ENCODE measurements around the gene SEC14L1. TPM values are rescaled to one million over a fixed set of nuclear protein-coding genes. Genes with fewer than 3 reads are reported as not detected.
A peak's percentile ranks its signal among the peaks of the same experiment; 100 is the strongest.

The SEC14L1 gene
- total and polyA plus RNA-seq, 8 donors, result 3.2 to 106 (median 43.9) TPM

GRCh38 chr17:77173104-77173503 lies 32.3 kb downstream of the SEC14L1 start:
- 82 to 88% (median 87%) methylated on average over 6 of the region's 6 CpGs for WGBS, 5 donors
- peaks cover 9 to 33% (median 18%) of the 10 kb centered on the region in 4 donors for H3K9me3 ChIP-seq
- H3K36me3 ChIP-seq, result peaks cover 6 to 25% (median 17%) of the 10 kb centered on the region in 4 donors
- H3K4me3 ChIP-seq, result no peak overlapping the region
- no peak for DNase-seq
- peaks cover 0 to 47% (median 21%) of the 10 kb centered on the region in 4 donors for H3K4me1 ChIP-seq
- intact Hi-C loops (cut with DNase I; ENCODE audit: low total_unique reads), result no loop called here
- no peak for TF ChIP-seq POLR2AphosphoS5 (IDR thresholded peaks at IDR 0.05)
- no peaks in the 10 kb centered on the region for H3K27me3 ChIP-seq
- peak overlapping the region in 2 of 5 donors; percentile 1 to 20 for H3K27ac ChIP-seq

DNA sequence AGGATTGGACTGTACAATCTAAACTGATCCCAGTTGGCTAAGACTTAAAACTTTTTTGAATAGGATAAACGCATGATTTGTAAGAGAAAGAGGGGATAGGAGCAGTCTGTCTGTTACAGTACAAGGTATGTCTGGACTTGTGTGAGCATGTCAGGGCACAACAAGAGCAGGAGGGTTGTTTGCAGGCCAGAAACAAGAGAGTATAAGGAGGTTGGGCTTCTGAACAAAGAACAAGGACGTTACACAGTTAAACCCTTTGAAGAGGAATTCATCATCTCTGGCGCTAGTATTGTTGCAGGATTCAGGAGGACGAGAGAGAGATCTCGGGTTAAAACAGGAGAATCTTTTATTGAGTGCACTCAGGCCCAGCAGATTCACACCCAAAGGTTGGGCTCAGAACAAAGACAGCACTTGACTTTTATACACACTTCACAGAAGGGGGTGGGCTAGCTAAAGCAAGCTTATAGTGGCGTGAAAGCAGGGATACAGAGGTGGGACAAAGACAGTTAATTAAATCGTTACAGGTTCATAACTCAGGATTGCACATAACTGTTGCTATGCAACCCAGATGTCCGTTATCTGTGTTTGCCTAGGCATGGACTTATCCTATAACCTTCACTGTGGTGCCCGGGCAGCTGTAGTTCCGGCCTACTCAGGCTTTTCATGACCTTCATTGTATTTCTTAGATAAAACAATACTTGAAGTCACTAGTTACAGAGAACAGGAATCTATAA lies 34.3 kb downstream of the SEC14L1 start:
- H3K4me1 ChIP-seq, result peaks cover 0 to 57% (median 26%) of the 10 kb centered on the region in 4 donors
- 45 to 74% (median 68%) methylated on average over 10 of the region's 10 CpGs for WGBS, 5 donors
- intact Hi-C loops (cut with DNase I; ENCODE audit: low total_unique reads), result no loop called here
- peak overlapping the region; percentile 50 to 62 (median 60) for H3K27ac ChIP-seq
- peak; percentile 46 to 57 for DNase-seq
- no peaks in the 10 kb centered on the region for H3K27me3 ChIP-seq
- H3K9me3 ChIP-seq, result peaks cover 9 to 28% (median 17%) of the 10 kb centered on the region in 4 donors
- H3K4me3 ChIP-seq, result no peak overlapping the region
- H3K36me3 ChIP-seq, result peaks cover 6 to 20% (median 17%) of the 10 kb centered on the region in 4 donors
- TF ChIP-seq EP300 (IDR thresholded peaks at IDR 0.05) (no peak), CTCF (IDR thresholded peaks at IDR 0.05) (no peak)

DNA sequence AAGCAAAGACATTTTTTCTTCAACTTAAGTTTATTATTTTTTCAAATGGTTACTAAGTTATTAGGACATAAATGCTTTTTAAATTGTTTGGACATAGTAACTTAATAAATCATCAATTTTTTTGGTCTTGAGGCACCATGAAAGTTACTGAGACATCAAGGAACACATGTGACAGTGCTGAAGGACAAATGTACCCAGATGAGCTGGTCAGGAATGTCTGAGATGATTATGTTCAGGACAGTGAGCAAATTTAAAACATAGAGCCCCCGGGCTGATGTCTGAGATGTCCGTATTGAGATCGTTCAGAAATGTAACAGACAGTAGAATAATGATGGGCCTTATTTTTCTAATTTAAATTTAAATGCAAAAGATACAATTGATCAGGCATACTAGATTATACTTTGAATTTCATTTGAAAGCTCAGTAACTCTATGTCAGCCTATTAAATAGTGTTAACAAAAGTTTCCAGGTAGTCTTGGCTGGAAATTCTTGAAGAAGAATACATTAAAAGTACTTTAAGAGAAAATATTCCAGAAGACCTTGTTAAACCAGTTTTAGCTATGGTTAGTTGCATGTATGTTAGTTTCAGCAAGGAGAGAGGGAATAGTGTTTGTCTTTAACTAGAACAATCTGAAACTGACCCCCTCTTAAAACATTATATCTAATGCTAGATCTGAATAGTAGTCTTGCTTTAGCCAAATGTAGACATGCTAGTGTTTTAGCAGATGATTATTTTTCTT lies 36.4 kb downstream of the SEC14L1 start:
- intact Hi-C loops (cut with DNase I; ENCODE audit: low total_unique reads), result no loop called here
- 89 to 94% (median 91%) methylated on average over 3 of the region's 3 CpGs for WGBS, 5 donors
- TF ChIP-seq EP300 (IDR thresholded peaks at IDR 0.05) (no peak), POLR2AphosphoS5 (IDR thresholded peaks at IDR 0.05) (no peak), CTCF (IDR thresholded peaks at IDR 0.05) (no peak), POLR2A (IDR thresholded peaks at IDR 0.05) (no peak)
- H3K27ac ChIP-seq, result peak overlapping the region in 3 of 5 donors; percentile 25 to 44 (median 28)
- no peaks in the 10 kb centered on the region for H3K27me3 ChIP-seq
- peaks cover 9 to 28% (median 17%) of the 10 kb centered on the region in 4 donors for H3K9me3 ChIP-seq
- no peak for DNase-seq
- H3K36me3 ChIP-seq, result peaks cover 6 to 28% (median 17%) of the 10 kb centered on the region in 4 donors
- no peak overlapping the region for H3K4me3 ChIP-seq
- H3K4me1 ChIP-seq, result peaks cover 17 to 66% (median 40%) of the 10 kb centered on the region in 4 donors

DNA sequence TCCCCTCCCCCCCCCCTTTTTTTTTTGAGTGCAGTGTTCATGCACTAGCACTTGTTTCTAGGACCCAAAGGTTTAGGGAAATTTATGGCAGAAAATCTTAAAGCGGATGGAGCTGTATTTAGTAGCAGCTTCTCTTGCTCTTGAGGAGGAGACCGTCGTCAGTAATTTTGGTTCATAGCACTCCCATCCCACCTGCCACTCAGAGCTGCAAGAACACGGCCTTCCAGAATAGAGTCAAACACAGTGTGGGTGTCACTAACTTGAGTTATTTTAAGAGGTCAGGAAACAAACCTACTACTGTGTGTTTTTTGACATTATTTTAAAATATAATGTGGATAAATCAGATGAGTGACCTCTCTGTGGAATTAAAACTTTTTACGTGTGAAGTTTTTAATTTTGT lies 37.3 kb downstream of the SEC14L1 start:
- WGBS, 5 donors, result 85 to 89% (median 86%) methylated on average over 5 of the region's 5 CpGs
- no peak for DNase-seq
- Histone ChIP-seq H3K27me3 (no peaks in the 10 kb centered on the region), H3K4me1 (peaks cover 25 to 69% (median 48%) of the 10 kb centered on the region in 4 donors), H3K4me3 (no peak overlapping the region), H3K27ac (peak overlapping the region in 2 of 5 donors; percentile 25 to 44), H3K36me3 (peaks cover 6 to 28% (median 17%) of the 10 kb centered on the region in 4 donors), H3K9me3 (peaks cover 9 to 26% (median 17%) of the 10 kb centered on the region in 4 donors)
- intact Hi-C loops (cut with DNase I; ENCODE audit: low total_unique reads), result no loop called here
- TF ChIP-seq EP300 (IDR thresholded peaks at IDR 0.05) (no peak), POLR2A (IDR thresholded peaks at IDR 0.05) (no peak), POLR2AphosphoS5 (IDR thresholded peaks at IDR 0.05) (no peak), CTCF (IDR thresholded peaks at IDR 0.05) (no peak)
